Stimulated activated CD8-positive, alpha-beta memory T cell treated with anti-CD3 and anti-CD28 coated beads, Interleukin-15, amount 100 ng/mL, for 24 hours (primary cell): ENCODE data around the gene PPP1R36.
"Not testable (repeated sequence)": the region's sequence is repeated elsewhere in the genome, so short reads cannot be mapped to it uniquely, and the experiment has no call there.

Experiments used
- DNase-seq: peaks from one replicate; pipeline ENCODE4 v3.0.0-alpha.2; 2020; ENCODE audit warnings: low read depth

The PPP1R36 gene

GRCh38 chr14:64518229-64518628 lies 31.5 kb upstream of the PPP1R36 start:
- DNase-seq: no peak

GRCh38 chr14:64520699-64521098 lies 29.1 kb upstream of the PPP1R36 start:
- DNase-seq: no peak

- no peak for DNase-seq
These were observed 27.0 kb upstream of the PPP1R36 start for GRCh38 chr14:64522591-64523355.

GRCh38 chr14:64525354-64525753 lies 24.4 kb upstream of the PPP1R36 start:
- DNase-seq: no peak

GRCh38 chr14:64531567-64531966 lies 18.2 kb upstream of the PPP1R36 start:
- no peak for DNase-seq

- DNase-seq: no peak
These were observed 13.1 kb upstream of the PPP1R36 start for GRCh38 chr14:64536488-64537245.

GRCh38 chr14:64540208-64541202 lies 9.3 kb upstream of the PPP1R36 start, which contains the start of gene HSPA2:
Gene HSPA2 (plus strand): TSS chr14:64540741. CDS start chr14:64540850, 109 bp downstream.
- DNase-seq: peak; percentile 83

GRCh38 chr14:64541261-64541971 lies 8.3 kb upstream of the PPP1R36 start:
- DNase-seq: no peak

- no peak for DNase-seq
These were observed 7.6 kb upstream of the PPP1R36 start for GRCh38 chr14:64541972-64542835.

- DNase-seq: no peak
These were observed 6.9 kb upstream of the PPP1R36 start for GRCh38 chr14:64542836-64543201.

- DNase-seq: no peak
These were observed 5.0 kb upstream of the PPP1R36 start for GRCh38 chr14:64544607-64545312.

- DNase-seq: no peak
These were observed 745 bp upstream of the PPP1R36 start for GRCh38 chr14:64549016-64549415.

- no peak for DNase-seq
These were observed 1.0 kb downstream of the PPP1R36 start for GRCh38 chr14:64550621-64551333.

GRCh38 chr14:64554556-64554955 lies 4.8 kb downstream of the PPP1R36 start:
- DNase-seq: no peak

- no peak for DNase-seq
These were observed 6.8 kb downstream of the PPP1R36 start for GRCh38 chr14:64556526-64556925.

- DNase-seq: not testable (repeated sequence)
These were observed 8.5 kb downstream of the PPP1R36 start for GRCh38 chr14:64558216-64558615.

- DNase-seq: no peak
These were observed 11.9 kb downstream of the PPP1R36 start for GRCh38 chr14:64561631-64562030.

- no peak for DNase-seq
These were observed 12.7 kb downstream of the PPP1R36 start for GRCh38 chr14:64562436-64562835.

- no peak for DNase-seq
These were observed 13.9 kb downstream of the PPP1R36 start for GRCh38 chr14:64563696-64564095.
